HEK293 (cell line): Measurements from ENCODE around the gene NEFH.
"Not testable (repeated sequence)": the region's sequence is repeated elsewhere in the genome, so short reads cannot be mapped to it uniquely, and the experiment has no call there.

Experiments
- BCL11A ChIP-seq: fragments of 450-650 bp; formaldehyde crosslinking; IDR thresholded peaks from 2 replicates; pipeline ENCODE4 v1.5.1; 2016; ENCODE audit warnings: low read depth, missing biosample characterization, missing genetic modification characterization
- CTCF ChIP-seq: fragments of 450-650 bp; formaldehyde crosslinking; IDR thresholded peaks from 2 replicates; pipeline ENCODE4 v1.5.1; 2016; ENCODE audit warnings: missing biosample characterization, missing genetic modification characterization
- KLF16 ChIP-seq: fragments of 450-650 bp; formaldehyde crosslinking; IDR thresholded peaks from 2 replicates; pipeline ENCODE4 v1.5.1; 2017; ENCODE audit warnings: missing biosample characterization, missing genetic modification characterization
- YY1 ChIP-seq: fragments of 450-650 bp; formaldehyde crosslinking; IDR thresholded peaks from 2 replicates; pipeline ENCODE4 v1.5.1; 2018; ENCODE audit warnings: missing biosample characterization, missing genetic modification characterization
- ZBTB26 ChIP-seq: fragments of 450-650 bp; formaldehyde crosslinking; optimal IDR thresholded peaks from 2 replicates; pipeline ENCODE3; 2016; ENCODE audit warnings: missing biosample characterization, mild to moderate bottlenecking, missing genetic modification characterization
- ZNF184 ChIP-seq: fragments of 450-650 bp; IDR thresholded peaks from 2 replicates; pipeline ENCODE4 v1.5.1; 2018; ENCODE audit warnings: missing biosample characterization, mild to moderate bottlenecking, missing genetic modification characterization
- ZNF274 ChIP-seq, 2 experiments: fragments of 200-500 bp in 1 of 2; fragments of 450-650 bp in 1 of 2; sonication (Bioruptor generic) in 1 of 2; formaldehyde crosslinking in 1 of 2; IDR thresholded peaks; 2 replicates each; pipeline versions ENCODE4 v1.5.1 to v1.6.1; 2014 to 2016; ENCODE audit warnings: borderline replicate concordance in 1 of 2, inconsistent platforms in 1 of 2, low read length in 1 of 2, missing biosample characterization in 1 of 2, missing genetic modification characterization in 1 of 2
- ZNF324 ChIP-seq: fragments of 450-650 bp; formaldehyde crosslinking; IDR thresholded peaks from 2 replicates; pipeline ENCODE4 v1.5.1; 2016; ENCODE audit warnings: missing biosample characterization, missing genetic modification characterization
- ZNF416 ChIP-seq: fragments of 450-650 bp; formaldehyde crosslinking; IDR thresholded peaks from 2 replicates; pipeline ENCODE4 v1.5.1; 2016; ENCODE audit warnings: missing biosample characterization, missing genetic modification characterization
- ZNF423 ChIP-seq: fragments of 450-650 bp; formaldehyde crosslinking; IDR thresholded peaks from 2 replicates; pipeline ENCODE4 v1.5.1; 2016; ENCODE audit warnings: missing biosample characterization, missing genetic modification characterization
- ZNF513 ChIP-seq: fragments of 450-650 bp; IDR thresholded peaks from 2 replicates; pipeline ENCODE4 v1.5.1; 2018; ENCODE audit warnings: missing biosample characterization, missing genetic modification characterization
- ZNF560 ChIP-seq: fragments of 450-650 bp; formaldehyde crosslinking; IDR thresholded peaks from 2 replicates; pipeline ENCODE4 v1.5.1; 2017; ENCODE audit warnings: missing biosample characterization, missing genetic modification characterization, borderline replicate concordance
- ZSCAN4 ChIP-seq: fragments of 450-650 bp; formaldehyde crosslinking; IDR thresholded peaks from 2 replicates; pipeline ENCODE4 v1.5.1; 2017; ENCODE audit warnings: missing biosample characterization, missing genetic modification characterization
- TF ChIP-seq, protein P1 (sequence below): fragments of 450-650 bp; formaldehyde crosslinking; IDR thresholded peaks from 2 replicates; pipeline ENCODE4 v1.5.1; 2016; ENCODE audit warnings: missing biosample characterization, missing genetic modification characterization, low read depth

DNA sequence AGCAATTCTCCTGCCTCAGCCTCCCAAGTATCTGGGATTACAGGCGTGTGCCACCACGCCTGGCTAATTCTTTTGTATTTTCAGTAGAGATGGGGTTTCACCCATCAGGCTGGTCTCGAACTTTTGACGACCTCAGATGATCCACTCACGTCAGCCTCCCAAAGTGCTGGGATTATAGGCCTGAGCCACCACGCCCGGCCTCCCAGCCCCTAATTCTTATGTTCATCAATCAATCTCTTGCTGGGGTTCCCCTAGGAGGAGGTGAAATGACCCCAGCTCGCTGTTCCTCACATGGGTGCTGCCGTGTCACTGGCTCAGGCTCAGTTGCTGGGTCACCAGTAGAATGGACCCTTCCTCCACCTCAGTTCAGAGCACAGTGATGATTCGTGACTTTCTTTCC lies 41.7 kb upstream of the NEFH start, which contains the start of gene RFPL1:
- not testable (repeated sequence) for TF ChIP-seq KLF16 (tag by site-specific recombination); CTCF (tag by site-specific recombination); ZNF560 (tag by site-specific recombination); ZBTB26 (tag by site-specific recombination); ZNF184 (tag by site-specific recombination); ZNF423; ZNF324; ZSCAN4; YY1 (tag by site-specific recombination); BCL11A (tag by site-specific recombination); ZNF513 (tag by site-specific recombination); ZNF416 (tag by site-specific recombination); ZNF274 (IDR thresholded peaks at IDR 0.05; ENCODE audit: low read length); ZNF274 (tag by site-specific recombination; IDR thresholded peaks at IDR 0.05; ENCODE audit: borderline replicate concordance)
- TF ChIP-seq, protein P1, sequence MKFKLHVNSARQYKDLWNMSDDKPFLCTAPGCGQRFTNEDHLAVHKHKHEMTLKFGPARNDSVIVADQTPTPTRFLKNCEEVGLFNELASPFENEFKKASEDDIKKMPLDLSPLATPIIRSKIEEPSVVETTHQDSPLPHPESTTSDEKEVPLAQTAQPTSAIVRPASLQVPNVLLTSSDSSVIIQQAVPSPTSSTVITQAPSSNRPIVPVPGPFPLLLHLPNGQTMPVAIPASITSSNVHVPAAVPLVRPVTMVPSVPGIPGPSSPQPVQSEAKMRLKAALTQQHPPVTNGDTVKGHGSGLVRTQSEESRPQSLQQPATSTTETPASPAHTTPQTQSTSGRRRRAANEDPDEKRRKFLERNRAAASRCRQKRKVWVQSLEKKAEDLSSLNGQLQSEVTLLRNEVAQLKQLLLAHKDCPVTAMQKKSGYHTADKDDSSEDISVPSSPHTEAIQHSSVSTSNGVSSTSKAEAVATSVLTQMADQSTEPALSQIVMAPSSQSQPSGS (tag by site-specific recombination) = not testable (repeated sequence)
